ENCODE measurements around the gene SLC35F3. TPM values are rescaled to one million over a fixed set of nuclear protein-coding genes. Genes with fewer than 3 reads are reported as not detected.

The SLC35F3 gene
- total and polyA plus RNA-seq, 9 of the 15 experiments (the other 6 are each of a cell fraction or from before 2014, with no cell fraction given) = 0.04 to 0.07 (median 0.04) TPM; not detected in 6

- Histone ChIP-seq H3K27me3 (ENCODE audit: control insufficient read depth in 2 of 2, insufficient read depth in 2 of 2, low read length in 2 of 2) (no peaks in the 10 kb centered on the region), H3K4me1 (replicated peaks in 1 of 2; ENCODE audit: control insufficient read depth in 2 of 2, insufficient read depth in 2 of 2, low read length in 2 of 2) (no peaks in the 10 kb centered on the region), H3K9me1 (ENCODE audit: control insufficient read depth, insufficient read depth, low read length) (no peaks in the 10 kb centered on the region), H3K4me2 (ENCODE audit: insufficient read depth, low read length) (no peak overlapping the region), H3K79me2 (ENCODE audit: control insufficient read depth, insufficient read depth, low read length) (no peaks in the 10 kb centered on the region), H3K9me3 (replicated peaks; ENCODE audit: control insufficient read depth, insufficient read depth, low read depth, low read length) (no peaks in the 10 kb centered on the region; the same call in 1 of the 2 replicates), H3K27ac (ENCODE audit: extremely low read depth, low read depth, low read length) (no peak overlapping the region), H3K36me3 (ENCODE audit: control insufficient read depth, insufficient read depth, low read length) (no peaks in the 10 kb centered on the region), H3K9ac (ENCODE audit: insufficient read depth in 1 of 2, low read depth in 2 of 2, low read length in 2 of 2) (no peak overlapping the region), H2AFZ (ENCODE audit: low read depth, low read length) (no peak overlapping the region), H3K4me3 (no peak overlapping the region), H4K20me1 (replicated peaks; ENCODE audit: control insufficient read depth, insufficient read depth, low read length) (no peaks in the 10 kb centered on the region)
- intact Hi-C loops (cut with micrococcal nuclease) (no loop called here), in situ Hi-C loops (cut with MboI) (no loop called here)
- ChIA-PET POLR2A (interaction anchor here (0.6 kb wide), 1 partner anchor 15 kb away, joined by 3 read pairs; no protein-coding TSS in a partner anchor), CTCF (ENCODE audit: low intra/inter-chr PET ratio) (no interaction called here)
- DNase-seq (ENCODE audit: extremely low read depth in 1 of 4, low spot score in 3 of 4) (no peak), FAIRE-seq (no peak), ATAC-seq (no peak)
- 2% methylated on average over 2 of the region's 2 CpGs for WGBS (ENCODE audit: insufficient coverage, low coverage, missing lambda C conversion rate)
- BruUV-seq (replicated peaks) = no TSS peak
- TF ChIP-seq CBX5 (IDR thresholded peaks at IDR 0.05; ENCODE audit: borderline replicate concordance, low read depth) (no peak), TOE1 (IDR thresholded peaks at IDR 0.05; ENCODE audit: borderline replicate concordance) (no peak), TOE1 (CRISPR knock-in tag; IDR thresholded peaks at IDR 0.05; ENCODE audit: borderline replicate concordance, low read depth) (no peak), LEF1 (IDR thresholded peaks at IDR 0.05) (no peak), BACH1 (tag; IDR thresholded peaks at IDR 0.05) (no peak), TCF7 (IDR thresholded peaks at IDR 0.05; ENCODE audit: borderline replicate concordance) (no peak), SREBF2 (CRISPR knock-in tag; IDR thresholded peaks at IDR 0.05) (no peak), THRB (CRISPR knock-in tag; conservative IDR thresholded peaks at IDR 0.05) (no peak)
Observed at GRCh38 chr1:233865216-233865615, 39.3 kb upstream of the SLC35F3 start.

Measured in K562 (cell line).